GM19099 (cell line): ENCODE results near the gene JAK3.

Source experiments
- POLR2A ChIP-seq: IDR thresholded peaks from 3 replicates; pipeline ENCODE4 v1.6.1; 2011; ENCODE audit warnings: low read depth; ENCODE audit not compliant: insufficient read length; ENCODE audit errors: extremely low read depth

Gene JAK3

DNA sequence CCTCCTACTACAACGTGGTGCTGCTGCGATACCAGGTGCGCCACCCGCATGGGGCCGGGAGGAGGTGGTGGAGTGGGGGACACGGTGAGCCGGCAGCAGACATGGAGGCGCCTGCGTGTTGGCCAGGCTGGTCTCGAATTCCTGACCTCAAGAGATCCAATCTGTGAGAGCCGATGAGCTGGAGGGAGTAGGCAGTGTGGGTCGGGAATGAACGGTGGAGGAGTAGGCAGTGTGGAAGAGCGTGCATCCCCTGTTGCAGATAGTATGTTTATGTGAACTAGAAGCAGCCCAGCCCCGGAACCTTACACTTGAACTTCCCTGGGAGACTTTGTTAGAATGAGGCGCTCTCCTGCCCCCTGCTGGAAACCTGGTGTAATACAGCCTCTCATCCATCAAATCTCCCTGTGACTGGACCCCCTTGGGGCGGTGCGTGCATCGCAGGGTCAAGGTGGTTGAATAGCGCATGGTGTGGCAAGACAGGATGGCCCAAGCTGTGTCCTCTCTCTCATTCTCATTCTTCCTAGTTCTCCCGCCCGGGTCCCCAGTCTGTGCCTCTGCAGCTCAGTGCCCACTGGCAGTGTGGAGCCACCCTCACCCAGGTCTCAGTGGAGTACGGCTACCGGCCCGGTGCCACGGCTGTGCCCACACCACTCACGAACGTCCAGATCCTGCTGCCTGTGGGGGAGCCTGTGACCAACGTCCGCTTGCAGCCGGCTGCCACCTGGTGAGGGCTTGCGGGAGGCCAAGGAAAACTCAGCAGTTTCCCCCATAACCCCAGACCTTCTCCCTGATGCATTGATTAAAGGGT lies 63.4 kb downstream of the JAK3 start:
- no peak for TF ChIP-seq POLR2A

GRCh38 chr19:17780781-17781180 lies 67.0 kb downstream of the JAK3 start:
- no peak for TF ChIP-seq POLR2A

- no peak for TF ChIP-seq POLR2A
Measured at GRCh38 chr19:17778968-17779929, 68.5 kb downstream of the JAK3 start.

- no peak for TF ChIP-seq POLR2A
Measured at GRCh38 chr19:17778251-17778967, 69.4 kb downstream of the JAK3 start.

DNA sequence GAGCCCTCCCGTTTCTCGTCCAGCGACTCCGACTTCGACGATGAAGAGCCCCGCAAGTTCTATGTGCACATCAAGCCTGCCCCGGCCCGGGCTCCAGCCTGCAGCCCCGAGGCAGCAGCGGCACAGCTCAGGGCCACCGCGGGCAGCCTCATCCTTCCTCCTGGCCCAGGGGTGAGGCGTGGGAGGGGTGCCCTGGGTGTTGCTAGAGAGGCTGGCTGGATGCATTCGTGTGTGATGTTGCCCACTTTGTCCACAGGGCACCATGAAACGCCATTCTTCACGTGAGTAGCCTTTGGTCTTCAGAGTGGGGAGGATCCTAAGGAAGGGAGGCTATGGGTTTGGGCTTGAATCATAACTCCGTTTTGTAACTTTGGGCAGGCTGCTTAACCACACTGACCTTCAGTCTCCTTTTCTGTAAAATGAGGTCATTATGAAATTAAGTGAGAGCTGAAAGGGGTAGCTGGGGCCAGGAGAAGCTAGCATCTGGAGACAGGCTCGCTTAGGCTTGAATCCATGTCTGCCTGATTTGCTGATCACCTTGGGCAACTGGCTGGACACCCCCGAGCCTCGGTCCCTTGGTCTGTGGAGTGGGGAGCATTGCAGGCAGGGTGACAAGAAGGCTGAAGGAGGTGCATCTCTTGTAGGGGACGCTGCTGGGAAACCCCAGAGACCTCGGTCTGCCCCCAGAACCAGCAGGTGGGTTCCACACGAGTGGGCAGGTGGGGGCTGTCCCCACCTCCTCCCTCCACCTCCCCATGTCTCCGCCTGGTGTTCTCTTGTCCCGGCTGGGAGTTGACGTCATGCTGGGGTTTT lies 71.6 kb downstream of the JAK3 start:
- no peak for TF ChIP-seq POLR2A

DNA sequence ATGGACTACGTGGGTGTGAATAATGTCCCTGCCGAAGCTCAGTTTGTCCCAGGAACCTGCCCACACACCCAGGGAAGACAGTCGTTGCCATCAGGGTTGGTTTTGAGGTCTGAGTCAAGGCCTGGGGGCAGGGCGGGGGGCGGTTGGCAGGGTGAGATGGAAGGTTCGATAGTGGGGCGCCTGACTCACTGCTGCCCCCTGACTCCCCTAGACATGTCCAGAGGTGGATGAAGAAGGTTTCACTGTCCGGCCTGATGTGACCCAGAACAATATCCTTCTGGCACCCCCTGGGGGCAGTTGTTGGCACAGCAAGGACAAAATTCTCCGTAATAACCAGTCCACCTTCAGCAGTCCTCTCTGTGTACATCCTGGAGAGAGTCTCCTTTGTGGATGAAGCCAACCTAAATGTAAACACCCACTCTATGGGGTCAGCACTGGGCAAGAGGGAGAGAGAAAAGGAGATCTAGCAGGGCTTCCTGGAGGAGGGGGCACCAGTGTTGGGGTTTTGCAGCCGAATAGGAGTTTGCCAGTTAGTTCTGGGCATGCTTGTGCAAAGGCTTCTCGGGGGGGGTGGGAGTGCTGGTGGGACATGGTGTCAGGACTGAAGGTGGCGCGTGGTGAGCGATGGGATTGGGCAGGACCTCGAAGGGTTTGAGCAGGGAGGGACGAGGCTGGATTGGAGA lies 72.4 kb downstream of the JAK3 start:
- TF ChIP-seq POLR2A = no peak
